Occipital lobe (tissue), 2 donors: ENCODE results near the gene SPAAR. TPM values are rescaled to one million over a fixed set of nuclear protein-coding genes. Genes with fewer than 3 reads are reported as not detected.
"Not testable (repeated sequence)": the region's sequence is repeated elsewhere in the genome, so short reads cannot be mapped to it uniquely, and the experiment has no call there.

ENCODE experiments used
- DNase-seq: peaks from one replicate; lab custom pipeline; 2025; lab: John Stamatoyannopoulos, UW
- total RNA-seq: library from RNA; depleted of rRNA; stranded (reverse); fragments of >200 nt; gene quantifications from one replicate; pipeline ENCODE4 v1.2.3, GENCODE V29; 2014

SPAAR gene, protein sequence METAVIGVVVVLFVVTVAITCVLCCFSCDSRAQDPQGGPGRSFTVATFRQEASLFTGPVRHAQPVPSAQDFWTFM
- total RNA-seq: 0.31 TPM

DNA sequence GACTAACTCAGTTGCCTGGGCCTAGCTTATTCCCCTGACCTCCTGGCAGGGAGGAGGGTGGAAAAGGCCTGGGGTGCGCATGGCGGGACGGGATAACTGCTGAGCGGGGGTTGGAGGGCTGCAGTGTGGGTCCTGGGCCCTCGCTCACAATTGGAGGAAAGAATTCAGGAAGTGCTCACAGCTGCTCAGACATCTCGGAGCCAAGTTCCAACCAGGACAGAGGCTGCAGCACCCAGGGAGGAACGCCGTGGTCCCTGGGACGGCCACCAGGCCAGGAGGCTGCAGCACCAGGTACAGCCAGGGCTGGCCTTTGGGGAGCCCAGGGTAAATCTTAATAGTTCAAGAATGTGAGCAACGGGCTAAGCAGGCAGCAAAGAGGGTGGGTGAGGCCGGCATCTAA is at the start of gene SPAAR:
TSS of gene SPAAR (plus strand) at position 217 of the 400 bp plus-strand sequence. CDS start 974 bp downstream, outside the sequence.
- no peak for DNase-seq

DNA sequence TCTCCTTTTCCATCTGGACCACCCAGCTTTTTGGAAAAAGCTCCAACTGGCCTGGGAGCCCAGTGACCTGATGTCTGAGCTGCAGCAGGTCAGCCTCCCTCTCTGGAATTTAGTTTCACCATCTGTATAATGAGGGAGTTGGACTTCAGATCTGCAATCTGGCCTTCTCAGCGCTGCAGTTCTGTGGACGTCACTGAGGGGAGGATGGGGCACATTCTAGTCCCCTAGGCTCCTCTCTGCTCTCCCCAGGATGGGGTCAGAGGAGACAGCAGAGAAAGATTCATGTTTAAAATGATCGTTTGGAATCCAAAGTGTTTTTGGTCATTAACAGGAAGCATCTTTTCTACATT is 49.3 kb upstream of the SPAAR start:
- no peak for DNase-seq

DNA sequence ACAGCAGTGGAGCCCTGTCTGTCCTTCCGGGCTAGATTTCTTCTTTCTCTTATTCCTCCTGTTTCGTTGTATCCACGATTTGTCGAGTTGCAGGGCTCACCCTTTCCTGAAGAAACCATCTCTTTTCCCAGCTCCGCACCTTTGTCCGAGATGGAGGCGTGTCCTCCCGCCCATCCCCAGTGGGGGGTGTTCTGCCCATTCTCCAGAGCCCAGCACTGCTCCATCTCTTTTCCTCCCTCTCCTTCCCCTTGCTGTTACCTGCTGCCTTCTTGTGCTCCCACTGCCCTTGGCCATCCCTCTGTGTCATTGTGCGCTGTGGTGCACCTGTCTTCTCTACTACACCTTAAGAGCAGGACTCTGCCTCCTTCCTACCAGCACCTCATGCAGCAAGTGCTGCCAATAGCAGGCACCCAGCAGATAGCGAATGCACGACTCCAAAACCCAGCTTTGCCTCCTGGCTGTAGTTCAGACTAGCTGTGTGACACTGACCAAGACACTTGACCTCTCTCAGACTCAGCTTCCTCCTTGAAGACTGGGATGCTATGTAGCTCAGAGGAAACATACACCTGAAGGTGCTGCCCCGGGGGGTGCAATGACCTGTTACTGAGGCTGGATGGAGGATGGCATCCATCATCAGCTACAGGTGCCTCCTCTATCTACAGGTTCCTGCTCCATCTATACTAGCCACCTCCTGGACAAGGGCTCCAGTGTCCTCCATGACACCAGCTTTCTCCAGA is 48.0 kb upstream of the SPAAR start:
- DNase-seq: no peak

DNA sequence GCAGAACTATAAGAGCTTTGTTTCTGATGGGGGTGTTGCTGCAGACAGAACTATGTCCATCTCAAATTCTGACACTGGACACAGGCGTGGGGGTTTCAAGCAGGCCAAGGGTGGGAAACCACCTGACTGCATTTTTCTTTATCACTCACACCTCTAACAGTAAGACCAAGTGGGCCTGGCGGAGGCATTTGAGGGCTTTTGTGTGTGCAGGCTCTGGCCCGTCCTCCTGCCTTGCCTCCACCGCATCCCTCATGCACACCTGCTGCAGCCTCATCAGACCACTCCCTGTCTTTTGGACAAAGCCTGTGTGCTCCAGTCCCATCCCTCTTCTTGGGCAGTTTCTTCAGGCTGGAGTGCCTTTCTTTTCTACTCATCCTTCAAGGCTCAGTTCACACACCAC is 47.0 kb upstream of the SPAAR start:
- DNase-seq: no peak

DNA sequence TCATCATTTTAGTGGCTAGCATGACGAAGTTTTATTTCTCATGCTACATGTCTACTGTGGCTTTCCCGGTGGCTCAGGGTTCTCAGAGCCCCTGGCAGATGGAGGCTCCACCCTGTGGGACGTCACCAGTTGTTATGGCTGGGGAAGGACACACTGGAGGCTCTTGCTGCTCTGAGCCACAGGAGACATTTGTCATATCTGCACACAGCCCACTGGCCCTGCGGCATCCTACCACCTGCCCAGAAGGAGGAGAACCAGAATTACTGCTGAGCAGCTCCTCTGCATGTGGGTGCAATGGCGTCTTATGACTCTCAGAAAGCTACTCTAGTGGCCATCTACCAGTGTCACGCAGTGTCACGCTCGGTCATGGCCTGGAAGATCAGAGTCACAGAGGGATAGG is 45.7 kb upstream of the SPAAR start:
- DNase-seq: no peak

DNA sequence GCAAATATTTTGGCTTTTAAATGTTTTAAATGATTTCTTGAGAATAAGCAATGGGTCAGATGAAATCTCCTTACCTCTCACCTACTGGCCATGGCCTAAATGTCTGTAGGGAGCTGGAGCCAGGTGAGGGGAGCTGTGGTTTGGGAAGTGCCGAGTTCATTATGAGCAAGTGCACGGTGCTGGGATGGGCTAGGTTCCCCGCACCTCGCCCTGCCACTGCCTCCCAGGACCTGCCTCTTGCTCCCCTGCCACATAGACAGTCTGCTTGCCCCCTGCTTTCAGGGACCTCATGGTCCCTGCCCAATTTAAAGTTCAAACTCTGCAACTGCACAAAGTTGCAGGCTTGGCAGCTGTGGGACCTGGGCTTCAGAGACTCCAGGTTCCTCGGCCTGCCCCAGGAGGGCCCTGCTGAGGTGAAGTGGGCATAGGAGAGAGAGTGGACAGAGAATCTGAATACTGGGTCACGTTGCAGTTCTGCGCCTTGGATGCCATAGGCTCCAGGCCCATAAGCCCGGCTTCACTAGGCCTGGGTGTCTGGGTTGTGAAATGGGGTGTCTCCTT is 44.5 kb upstream of the SPAAR start:
- no peak for DNase-seq

DNA sequence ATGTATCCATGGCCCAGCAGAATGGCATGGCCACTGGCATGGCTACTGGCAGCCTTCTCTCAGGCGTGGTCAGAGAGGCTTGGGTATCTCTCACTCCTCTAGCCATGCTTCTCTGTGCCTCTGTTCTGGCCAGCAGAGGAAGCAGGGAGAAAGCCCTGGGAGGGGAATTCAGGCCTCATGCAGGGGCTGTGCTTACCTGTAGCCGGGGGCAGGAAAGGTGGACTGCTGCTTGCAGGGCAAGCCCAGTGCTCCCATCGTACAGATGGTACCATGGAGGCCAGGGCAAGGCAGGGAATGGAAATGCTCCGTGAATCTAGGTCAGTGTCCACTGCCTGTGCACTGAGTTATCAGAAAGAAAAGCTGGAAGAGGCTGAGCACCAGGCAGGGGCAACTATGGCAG is 41.8 kb upstream of the SPAAR start:
- DNase-seq: no peak

DNA sequence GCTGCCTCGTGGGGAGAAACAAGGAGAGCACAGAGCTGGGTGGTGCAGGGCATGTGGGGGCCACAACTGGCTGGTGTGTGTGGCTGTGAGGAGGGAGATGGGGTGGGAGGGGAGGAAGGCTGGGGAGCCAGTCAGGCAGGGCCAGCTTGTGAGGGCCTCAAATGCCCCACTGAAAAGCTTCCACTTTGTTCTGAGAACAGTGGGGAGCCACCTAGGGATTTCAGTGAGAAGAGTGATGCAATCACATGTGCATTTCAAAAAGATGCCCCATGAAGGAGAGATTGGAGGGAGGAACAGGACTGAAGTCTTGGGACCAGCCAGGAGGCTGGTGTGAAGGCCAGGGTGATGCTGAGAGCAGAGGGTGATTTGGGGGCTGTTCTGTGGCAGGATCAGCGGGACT is 40.4 kb upstream of the SPAAR start:
- DNase-seq: no peak

DNA sequence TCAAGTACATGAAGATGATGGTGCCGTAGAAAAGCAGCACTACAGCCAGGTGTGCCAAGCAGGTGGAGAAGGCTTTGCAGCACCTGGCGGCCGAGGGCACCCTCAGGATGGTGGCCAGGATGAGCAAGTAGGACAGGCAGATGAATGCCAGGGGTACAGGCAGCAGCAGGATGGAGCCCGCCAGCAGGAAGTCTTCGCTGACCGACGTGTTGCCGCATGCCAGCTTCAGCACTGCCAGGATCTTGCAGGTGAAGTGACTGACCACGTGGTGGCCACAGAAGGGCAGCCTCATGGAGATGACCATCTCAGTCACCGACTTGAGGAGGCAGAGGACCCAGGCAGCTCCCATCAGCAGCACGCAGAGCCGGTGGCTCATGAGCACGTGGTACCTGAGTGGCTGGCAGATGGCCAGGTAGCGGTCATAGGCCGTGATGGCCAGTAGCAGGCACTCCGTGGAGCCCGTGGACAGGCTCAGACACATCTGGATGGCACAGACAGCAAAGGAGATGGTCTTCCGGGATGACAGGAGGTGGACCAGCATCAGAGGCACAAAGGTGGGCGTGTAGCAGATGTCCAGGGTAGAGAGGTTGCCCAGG is 39.6 kb upstream of the SPAAR start:
- no peak for DNase-seq

DNA sequence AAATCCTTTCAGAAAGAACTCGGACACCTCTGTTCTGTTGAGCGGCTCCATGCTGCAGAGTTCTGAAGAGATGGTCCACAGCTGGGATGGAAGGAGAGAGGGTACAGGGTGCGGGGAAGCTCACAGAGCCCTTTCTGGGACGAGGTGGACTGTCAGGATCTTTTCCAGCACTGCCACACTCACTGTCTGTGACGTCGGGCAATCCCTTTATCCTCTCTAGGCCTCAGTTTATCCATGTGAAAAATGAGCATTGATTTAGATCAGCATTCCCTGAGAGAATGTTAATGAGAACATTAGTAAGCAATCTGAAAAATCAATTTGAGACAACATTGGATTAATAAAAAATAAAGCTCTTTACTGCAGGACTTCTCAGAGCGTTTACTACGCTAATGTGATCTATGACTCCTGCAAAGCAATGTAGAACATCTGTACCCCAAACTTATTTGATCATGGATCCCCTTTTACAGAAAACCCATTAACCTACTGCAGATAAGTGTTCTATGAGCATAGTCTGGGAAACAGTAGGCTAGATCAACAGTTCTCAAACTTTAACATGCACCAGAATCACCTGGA is 38.9 kb upstream of the SPAAR start, which contains the start of gene OR13J1:
TSS of gene OR13J1 (minus strand) at position 51 of the 573 bp plus-strand sequence. CDS start at position 51, 0 bp downstream.
- no peak for DNase-seq

DNA sequence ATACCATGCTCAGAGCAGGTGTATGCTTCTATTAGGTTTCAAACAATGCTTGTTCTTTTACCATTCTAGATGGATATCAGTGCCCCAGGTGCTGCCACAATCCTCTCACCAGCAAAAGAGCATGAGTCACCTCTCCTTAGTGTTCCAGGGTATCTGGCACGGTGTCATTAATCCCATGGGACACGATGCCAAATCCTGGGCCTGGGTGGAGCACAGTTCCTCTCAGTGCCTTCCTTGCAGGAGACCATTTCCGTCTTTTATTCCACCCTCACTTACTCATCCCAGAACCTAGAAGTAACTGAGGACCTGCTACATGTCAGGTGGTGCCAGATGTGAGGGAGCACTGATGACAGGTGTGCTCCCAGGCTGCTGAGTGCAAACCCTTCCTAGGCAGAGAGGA is 37.7 kb upstream of the SPAAR start:
- no peak for DNase-seq

DNA sequence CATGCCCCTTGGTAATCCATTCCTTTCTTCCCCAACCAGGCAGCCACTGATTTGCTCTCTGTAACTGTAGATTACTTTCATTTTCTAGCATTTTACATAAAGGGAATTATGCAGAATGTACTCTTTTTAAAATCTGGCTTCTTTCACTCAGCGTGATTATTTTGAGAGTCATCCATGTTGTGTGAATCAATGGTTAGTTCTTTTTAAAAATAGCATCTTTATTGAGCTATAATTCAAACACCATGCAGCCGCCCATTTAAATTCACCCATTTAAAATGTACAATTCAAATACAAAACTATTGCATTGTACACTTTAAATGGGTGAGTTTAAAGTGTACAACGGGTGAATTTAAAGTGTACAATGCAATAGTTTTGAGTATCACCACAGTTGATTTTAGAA is 36.8 kb upstream of the SPAAR start:
- no peak for DNase-seq

DNA sequence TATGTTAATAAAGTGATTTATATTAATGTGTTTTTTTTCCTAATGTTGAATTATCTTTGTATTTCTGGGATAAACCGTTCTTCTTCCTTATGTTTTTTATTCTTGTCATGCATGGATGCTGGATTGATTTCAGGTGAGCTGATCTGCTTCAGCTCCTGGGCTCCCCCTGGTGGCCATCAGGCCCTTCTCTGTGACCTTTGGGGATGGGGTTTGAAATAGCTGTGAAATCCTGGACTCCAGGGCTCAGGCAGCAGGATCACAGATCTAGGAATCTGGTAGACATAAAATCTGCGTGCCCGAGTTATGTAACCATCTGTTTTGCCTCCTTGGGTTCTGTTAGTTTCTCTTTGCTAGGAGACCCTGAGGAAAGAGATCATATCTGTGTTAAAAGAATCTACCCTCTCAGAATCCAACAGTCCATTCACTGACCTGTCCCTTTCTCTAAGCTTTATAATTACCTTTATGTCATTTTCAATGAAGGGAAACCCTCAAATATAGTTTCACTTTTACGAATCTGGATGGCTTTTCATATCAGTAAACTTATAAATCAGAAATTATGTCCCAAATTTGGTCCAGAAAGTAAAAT is 26.9 kb upstream of the SPAAR start:
- DNase-seq: peak; percentile 62

DNA sequence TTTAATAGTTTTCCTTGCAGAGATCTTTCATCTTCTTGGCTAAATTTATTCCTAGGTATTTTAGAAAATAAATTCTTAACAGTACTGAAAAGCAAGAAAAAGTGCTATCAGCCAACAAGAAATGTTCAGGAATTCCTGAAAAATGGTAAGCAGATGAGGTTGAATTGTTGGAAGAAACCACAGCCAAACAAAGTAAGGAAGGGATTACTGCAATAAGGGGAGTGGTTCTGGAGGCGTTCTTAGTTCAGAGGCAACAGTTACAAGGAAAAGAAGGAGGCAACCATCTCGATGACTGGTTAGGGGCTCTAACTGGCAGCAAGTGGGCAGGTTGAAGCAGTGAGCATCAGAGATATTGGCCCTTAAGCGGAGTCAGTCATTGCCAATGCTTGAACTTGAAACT is 26.3 kb upstream of the SPAAR start:
- no peak for DNase-seq

DNA sequence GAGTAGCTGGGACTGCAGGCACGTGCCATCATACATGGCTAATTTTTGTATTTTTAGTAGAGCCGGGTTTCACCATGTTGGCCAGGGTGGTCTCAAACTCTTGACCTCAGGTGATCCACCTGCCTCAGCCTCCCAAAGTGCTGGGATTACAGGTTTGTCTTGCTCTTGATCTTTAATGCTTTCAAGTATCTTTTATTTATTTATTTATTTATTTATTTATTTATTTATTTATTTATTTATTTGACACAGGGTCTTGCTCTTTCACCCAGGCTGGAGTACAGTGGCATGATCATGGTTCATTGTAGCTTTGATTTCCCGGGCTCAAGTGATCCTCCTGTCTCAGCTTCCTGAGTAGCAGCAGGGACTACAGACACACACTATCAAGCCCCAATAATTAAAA is 24.4 kb upstream of the SPAAR start:
- DNase-seq: not testable (repeated sequence)

DNA sequence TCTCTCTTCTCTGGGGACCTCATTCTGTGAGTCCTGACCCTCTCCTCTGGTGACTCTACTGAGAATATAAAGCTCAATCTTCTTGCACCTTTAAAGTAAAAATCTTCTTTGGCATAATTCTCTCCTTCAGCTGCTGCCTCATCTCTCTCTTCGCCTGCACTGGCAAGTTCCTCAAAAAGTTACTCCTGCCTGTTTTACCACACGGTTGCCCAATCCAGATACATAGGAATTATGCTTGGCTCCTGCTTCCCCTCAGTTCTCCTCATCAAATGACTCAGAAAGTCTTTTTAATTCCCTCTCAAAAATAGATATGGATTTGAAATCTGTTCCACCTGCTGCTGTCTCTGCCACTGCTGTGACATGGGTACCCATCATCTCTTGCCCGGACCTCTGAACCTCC is 17.6 kb upstream of the SPAAR start:
- no peak for DNase-seq

DNA sequence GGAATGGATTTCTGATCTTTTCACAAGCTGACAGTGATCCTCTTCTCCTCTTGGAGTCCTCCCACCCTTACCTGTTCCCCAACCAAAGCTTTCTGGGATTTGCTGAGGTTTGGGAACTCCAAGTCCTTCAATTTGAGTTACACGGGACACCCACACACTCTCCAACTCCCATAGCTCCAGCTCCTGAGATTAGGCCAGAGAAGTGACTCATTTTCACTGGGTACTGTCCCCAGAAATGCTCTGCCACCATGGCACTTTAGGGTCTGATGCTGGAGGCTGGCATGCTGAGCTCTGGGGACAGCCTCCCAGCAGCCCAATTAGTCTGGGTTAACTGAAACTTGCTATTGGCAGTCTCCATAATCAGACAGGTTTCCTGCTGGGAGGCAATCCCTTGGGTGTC is 17.2 kb upstream of the SPAAR start:
- no peak for DNase-seq

DNA sequence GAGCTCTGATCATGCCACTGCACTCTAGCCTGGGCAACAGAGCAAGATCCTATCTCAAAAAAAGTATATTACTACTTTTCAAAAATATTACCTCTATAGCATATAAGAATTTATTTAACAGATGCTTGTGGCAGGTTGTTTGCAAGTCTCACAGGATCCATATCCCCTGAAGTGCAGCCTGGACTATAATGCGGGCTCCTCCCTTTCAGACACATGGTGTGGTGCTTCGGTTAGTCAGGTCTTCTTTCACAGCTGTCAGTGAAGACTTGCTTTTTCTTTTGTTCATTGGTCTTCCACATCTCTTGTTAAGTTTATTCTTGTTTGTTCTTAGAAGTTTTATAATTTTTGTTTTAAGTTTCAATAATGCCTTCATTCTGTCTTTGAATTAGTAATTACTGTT is 12.7 kb upstream of the SPAAR start:
- DNase-seq: no peak

DNA sequence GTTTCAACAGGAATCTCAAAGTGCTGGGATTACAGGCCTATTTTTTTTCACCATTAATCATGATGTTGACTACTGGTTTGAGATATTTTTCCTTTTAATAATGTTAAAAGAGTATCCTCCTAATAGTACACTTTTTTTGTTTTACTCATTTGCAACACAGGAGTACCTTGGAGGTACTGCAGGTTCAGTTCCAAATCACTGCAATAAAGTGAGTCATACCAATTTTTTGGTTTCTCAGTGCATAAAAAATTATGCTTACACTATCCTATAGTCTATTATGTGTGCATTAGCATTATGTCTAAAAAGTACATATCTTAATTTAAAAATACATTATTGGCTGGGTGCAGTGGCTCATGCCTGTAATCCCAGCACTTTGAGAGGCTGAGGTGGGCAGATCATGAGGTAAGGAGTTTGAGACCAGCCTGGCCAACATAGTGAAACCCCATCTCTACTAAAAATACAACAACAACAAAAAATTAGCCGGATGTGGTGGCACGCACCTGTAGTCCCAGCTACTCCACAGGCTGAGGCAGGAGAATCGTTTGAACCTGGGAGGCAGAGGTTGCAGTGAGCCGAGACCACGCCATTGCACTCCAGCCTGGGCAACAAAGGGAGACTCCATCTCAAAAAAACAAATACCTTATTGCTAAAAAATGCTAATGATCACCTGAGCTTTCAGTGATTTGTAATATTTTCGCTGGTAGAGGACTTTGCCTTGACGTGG is 11.8 kb upstream of the SPAAR start:
- not testable (repeated sequence) for DNase-seq

DNA sequence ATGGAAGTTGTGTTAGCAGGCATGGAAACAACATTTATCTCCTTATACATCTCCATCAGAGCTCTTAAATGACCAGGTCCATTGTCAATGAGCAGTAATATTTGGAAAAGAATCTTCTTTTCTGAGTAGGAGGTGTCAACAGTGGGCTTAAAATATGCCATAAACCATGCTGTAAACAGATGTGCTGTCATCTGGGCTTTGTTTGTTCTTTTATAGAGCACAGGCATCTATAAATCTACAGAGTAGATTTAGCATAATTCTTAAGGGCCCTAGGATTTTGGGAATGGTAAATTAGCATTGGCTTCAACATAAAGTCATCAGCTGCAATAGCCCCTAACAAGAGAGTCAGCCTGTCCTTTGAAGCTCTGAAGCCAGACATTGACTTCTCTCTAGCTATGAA is 11.0 kb upstream of the SPAAR start:
- DNase-seq: no peak

DNA sequence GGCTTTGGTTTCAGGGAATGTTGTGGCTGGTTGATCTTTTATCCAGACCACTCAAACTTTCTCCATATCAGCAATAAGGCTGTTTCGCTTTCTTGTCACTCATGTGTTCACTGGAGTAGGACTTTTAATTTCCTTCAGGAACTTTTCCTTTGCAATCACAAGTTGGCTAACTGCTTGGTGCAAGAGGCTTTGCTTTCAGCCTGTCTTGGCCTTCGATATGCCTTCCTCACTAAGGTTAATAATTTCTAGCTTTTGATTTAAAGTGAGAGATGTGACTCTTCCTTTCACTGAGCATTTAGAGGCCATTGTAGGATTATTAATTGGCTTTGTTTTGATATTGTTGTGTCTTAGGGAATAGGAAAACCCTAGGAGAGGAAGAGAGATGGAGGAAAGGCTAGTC is 10.3 kb upstream of the SPAAR start:
- DNase-seq: no peak

DNA sequence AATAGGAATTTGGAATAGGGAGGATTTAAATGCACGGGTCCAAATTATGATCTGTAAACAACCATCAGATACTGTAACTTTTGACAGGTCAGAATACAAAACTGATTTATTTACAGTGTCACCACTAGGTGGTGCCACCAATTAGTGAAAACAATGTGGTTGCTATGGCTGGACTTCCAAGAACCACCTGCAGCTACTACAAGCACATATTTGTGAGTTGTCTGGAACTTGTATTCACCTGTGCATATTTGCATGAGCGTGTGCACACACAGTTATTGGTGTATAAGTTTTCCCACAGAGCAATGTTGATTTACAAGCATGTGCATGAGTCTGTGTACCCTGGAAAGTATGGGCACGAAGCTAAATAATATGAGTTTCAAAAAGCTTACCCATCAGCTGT is 6.2 kb upstream of the SPAAR start:
- no peak for DNase-seq
